Stimulated activated CD8-positive, alpha-beta memory T cell treated with anti-CD3 and anti-CD28 coated beads, Interleukin-15, amount 100 ng/mL, for 4 hours (primary cell): ENCODE measurements around the gene SKOR2.
"Not testable (repeated sequence)": the region's sequence is repeated elsewhere in the genome, so short reads cannot be mapped to it uniquely, and the experiment has no call there.

Experiments used
- DNase-seq, 2 donors: peaks; one replicate each; pipeline ENCODE4 v3.0.0-alpha.2; 2020; ENCODE audit warnings: low read depth in 2 of 2

The SKOR2 gene

GRCh38 chr18:47254341-47254939 is 3.0 kb upstream of the SKOR2 start:
- DNase-seq: no peak

DNA sequence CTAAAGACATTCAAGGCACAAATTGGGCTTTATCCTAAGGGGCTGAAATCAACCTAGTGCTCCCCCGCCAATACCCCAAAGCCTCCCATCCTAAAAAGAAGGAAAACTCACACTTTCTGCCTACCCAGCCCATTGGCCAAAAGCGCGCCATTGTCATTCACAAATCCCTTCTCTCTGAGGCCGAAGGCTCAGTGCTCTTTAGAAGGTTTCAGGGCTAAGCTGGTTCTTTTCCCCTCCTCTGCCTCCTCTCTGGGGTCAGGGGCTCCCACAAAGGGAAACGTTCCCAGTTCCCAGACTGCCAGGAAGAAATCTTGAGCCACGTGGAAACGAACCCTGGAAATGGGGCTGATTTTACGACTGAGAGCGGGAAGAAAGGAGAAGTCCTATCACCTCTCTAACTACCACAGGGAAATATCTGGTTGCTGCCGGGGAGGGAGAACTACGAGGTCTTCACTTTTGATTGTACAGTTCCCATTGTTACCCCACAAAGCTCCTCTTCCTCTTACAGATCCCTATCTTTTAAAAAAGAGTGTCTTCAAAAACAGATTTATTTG is 1.7 kb upstream of the SKOR2 start:
- DNase-seq: no peak

DNA sequence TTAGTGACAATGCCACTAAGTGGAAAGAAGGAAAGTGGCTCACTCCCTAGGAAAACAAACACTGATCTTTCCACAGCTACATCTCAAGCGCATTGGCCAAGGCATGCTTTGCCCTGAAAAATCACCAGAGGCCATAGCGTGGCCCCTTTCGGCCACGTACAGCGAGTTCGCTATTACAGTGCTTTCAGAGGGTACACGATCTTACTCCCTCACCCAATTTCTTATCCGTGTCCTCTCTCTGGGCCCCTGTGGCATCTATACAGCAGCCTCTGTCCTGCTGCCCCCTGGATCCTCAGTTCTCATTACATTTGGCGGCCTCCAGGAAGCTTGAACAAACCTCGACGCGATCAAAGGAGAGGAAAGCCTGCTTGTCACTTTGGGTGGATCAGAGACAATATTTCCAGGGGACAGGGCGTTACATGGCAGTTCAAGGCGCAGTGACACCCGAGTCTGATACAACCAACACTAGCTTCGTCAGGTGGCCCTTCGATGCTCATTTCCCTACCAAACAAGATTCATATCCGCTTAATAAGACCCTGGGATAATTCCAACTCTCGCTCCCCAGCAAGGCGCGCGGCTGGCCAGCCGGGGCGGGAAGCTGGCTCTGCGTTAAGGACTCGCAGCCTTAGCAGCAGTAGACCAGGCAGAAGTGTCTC is 941 bp downstream of the SKOR2 start:
- no peak for DNase-seq

- no peak for DNase-seq
Observed at GRCh38 chr18:47249314-47249981, 2.0 kb downstream of the SKOR2 start.

DNA sequence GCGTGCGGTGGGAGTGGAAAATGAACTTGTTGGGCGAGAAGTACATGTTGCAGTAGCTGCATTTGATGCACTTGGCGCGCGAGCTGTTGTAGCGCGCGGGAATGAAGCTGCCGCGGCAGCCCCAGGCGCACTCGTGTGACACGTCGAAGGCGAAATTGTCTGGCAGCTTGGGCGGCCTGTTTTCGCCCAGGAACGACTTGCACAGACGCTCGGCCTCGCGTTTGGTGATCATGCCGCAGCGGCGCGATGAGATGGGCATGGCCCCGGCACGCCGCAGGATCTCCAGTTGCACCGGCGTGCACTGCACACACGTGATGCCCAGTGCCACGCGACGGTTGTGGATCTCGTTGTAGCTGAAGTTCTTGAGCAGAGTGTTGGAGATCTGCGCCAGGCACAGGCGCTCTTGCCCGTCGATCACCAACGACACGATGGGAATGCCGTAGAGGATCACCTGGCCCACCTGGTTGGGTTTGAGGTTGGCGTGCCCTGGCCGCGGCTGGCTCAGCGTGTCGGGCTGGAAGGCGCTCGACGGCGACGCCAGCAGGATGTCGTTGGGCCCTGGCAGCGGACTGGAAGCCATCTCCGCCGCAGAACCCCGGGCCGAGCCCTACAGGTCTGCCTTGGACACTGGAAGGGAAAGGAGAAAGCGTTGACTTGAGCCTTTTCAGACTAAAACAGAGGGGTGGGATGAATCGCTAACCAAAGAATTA is 2.7 kb downstream of the SKOR2 start:
- DNase-seq: no peak

DNA sequence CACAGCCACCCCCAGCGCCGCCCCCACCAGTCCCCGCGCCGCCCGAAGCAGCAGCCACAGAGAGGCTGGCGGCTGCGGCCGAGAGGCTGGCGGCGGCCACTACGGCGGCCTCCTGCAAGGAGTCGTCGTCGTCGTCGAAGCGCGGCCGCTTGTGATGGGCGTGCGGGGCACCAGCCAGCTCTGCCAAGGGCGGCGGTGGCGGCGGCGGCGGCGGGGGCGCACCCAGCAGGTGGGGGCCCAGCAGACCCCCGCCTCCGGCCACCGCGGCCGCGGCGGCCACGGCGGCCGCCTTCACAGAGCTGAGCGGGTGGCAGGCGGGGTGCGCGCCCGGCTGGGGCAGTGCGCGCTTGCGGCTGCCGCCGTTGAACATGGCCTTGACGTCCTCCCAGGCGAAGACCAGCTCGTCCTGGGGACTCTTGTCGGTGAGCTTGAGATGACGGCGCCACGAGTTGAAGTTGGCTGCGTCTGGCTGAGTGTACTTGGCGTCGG is 3.3 kb downstream of the SKOR2 start:
- no peak for DNase-seq

GRCh38 chr18:47247416-47248114 is 3.9 kb downstream of the SKOR2 start:
- no peak for DNase-seq

DNA sequence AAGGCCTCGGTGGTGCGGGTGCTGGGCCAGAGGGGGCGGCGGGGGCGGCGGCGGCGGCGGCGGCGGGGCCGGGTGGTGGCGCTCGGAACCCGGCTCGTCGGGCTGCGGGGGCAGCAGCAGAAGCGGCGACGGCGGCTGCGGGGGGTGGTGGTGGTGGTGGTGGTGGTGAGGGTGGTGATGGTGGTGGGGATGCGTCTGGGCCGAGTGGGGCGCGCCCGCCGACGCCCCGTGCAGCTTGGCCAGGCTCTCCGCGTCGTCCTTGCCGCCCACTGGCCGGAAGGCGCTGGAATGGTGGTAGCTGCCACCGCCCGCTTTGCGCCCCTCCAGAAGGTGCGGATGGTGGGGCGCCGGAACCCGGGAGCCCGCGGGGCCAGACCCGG is 4.4 kb downstream of the SKOR2 start:
- DNase-seq: no peak

GRCh38 chr18:47246027-47246971 is 5.2 kb downstream of the SKOR2 start:
- no peak for DNase-seq

DNA sequence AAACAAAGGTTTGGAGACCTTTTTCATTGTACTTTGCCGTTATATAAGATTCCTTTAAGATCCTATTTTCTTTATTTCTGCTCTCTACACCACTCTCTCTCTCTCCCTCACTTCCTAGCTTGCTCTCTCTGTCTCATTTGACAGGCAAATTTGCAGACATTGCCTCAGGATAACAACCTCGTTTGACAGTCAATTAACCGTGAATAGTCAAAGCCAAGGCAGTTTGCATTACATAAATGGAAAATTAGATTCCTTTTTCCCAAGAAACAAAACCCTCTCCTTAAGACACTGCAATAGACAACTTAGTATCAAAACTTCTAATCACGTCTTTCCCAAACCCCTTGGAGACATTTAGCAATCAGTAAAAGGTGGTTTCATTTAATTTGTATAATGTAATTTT is 7.4 kb downstream of the SKOR2 start:
- DNase-seq: no peak

GRCh38 chr18:47235096-47235495 is 16.4 kb downstream of the SKOR2 start:
- no peak for DNase-seq

- DNase-seq: no peak
Observed at GRCh38 chr18:47226660-47227059, 24.8 kb downstream of the SKOR2 start.

- DNase-seq: no peak
Observed at GRCh38 chr18:47215554-47216138, 35.8 kb downstream of the SKOR2 start.

DNA sequence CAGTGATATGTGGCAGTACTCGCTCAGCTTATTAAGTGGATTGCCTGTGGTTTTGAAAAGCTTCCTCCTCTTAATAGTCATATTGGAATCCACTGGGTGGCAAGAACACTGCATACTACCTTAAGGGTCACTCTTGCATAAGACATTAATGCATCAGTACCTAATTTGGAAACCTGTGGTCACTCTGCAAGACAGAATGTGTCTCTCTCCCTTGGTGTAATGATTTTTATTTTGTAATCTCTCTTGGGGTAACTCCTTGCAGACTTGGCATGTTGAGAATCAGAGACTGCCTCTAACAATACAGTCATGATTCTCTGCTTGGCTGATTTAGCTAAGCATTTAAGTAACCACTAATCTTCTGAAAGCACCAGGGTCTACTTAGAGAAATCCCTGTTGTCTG is 42.3 kb downstream of the SKOR2 start:
- no peak for DNase-seq

DNA sequence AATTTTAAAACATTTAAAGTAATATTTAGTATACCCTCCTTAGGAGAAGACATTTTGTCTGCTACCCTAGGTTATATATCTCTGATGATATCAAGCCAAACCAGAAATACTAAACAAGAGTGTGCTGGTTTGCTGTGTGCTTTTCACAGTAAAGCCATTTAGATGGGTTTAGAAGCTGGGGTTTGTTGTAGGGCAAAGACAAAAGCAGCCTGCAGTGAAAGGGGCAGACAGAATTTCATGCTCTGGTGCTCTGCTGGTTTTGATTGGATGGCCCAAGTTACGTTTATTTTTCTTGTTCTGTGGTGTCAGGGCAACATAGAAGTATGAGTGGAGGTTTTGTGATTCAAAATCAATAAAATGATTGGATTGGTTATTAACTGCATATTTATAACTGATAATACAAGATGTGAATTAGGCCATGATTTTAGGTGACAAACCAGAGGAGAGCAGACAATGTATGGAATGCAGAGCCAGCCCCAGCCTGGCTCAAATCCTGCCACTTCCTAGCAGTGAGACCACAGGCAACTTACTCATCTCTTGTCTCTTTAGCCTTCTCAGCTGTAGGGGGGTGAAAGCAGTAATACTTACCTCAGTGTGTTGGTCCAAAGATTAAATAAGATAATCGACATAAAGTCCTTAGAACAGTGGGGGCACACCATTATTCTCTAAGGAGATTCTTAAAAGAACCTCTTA is 44.4 kb downstream of the SKOR2 start:
- no peak for DNase-seq

DNA sequence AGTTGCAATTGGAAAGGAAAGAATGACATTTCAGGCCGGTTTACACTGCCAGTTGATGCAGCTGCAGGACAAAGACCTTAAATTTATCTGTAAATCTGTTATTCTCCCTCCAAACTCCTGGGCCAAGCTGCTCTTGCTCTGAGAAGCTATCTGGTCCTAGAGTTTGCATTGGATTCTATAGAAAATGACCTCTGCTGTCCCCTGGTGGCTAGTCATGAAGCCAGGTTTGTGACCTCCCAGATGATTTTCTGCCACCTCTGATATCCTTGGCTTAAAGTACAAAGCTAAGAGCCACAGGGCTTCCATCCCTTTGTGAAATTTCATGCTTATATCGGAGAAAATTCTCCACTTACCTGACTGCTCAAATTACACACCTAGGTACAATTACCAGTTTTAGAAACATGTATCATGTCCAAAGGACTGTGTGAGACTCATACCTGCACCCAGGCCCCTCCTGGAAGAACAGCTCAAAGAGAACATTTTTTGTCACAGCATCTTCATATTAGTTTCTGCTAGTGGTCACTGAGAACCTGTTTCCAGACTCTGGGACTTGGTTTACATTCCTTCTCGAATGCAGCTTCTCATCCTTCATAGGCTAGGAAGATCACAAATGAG is 46.4 kb downstream of the SKOR2 start:
- no peak for DNase-seq

DNA sequence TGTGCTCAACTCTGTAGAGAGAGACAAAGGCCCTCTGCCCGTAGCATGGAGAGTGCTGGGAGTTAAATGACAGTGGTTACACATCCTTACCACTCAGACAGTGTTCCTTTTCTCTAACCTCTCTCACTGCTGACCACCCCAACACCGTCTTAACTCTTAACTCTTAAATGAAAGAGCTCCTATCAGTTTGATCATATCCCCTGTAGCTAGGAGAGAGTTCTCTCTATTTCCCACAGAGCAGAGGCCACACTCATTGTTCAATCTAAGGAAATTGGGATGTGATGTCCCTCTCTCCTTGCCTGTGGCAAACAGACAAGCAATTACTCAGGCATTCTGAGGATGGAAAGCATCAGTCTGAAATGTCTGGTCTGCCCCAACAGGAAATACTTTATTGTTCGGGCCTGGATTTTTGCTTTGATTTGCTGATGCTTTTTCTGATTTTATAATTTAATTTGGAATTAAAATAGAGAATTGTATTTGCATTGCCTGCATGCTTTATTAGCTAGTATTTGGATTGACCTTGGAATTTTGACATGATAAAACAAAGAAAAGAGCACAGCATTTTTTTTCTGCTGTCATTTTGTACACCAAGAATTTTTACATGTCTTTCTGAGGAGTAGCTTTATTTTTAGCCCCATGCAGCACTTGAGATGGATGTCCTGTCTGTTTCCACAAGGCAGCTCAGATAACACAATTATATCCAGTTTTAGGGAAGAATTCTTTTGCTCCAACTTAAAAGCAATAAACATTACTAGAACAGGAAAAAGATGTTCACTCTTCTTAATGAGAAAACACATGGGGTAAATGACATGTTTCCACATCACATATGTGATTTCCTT is 47.6 kb downstream of the SKOR2 start:
- DNase-seq: no peak

DNA sequence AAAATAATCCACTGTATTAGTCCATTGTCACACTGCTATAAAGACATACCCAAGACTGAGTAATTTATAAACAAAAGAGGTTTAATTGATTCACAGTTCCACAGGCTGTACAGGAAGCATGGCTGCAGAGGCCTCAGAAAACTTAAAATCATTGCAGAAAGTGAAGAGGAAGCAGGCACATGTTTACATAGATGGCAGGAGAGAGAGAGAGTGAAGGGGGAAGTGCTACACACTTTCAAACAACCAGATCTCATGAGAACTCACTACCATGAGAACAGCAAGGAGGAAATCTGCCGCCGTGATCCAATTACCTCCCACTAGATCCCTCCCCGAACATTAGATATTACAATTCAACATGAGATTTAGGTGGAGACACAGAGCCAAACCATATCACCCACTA is 55.5 kb downstream of the SKOR2 start:
- not testable (repeated sequence) for DNase-seq
